SK-MEL-5 (cell line): ENCODE data around the gene SEMA5A. TPM values are rescaled to one million over a fixed set of nuclear protein-coding genes. Genes with fewer than 3 reads are reported as not detected.
A peak's percentile ranks its signal among the peaks of the same experiment; 100 is the strongest.

ENCODE experiments used
- DNase-seq: peaks from one replicate; pipeline ENCODE4 v3.0.0-alpha.2; 2016; ENCODE audit warnings: low read depth, low spot score
- in situ Hi-C: cut with HindIII; loops from 2 replicates; pipeline ENCODE4 v1.10.0; 2016; ENCODE audit warnings: low sequenced_read_pairs, high pct_unique_total_duplicates, low pct_unique_long_range_greater_than_20kb
- small RNA-seq, 2 experiments: library from RNA; depleted of rRNA; stranded (forward); fragments of <200 nt; gene quantifications; one replicate each; pipeline ENCODE3, GENCODE V24; 2014
- total RNA-seq: library from RNA; depleted of rRNA; stranded (reverse); fragments of >200 nt; shearing (Covaris generic); gene quantifications from 2 replicates; pipeline ENCODE4 v1.2.3, GENCODE V29; 2014; rRNA removed

The SEMA5A gene
- total RNA-seq, 1 experiment from 2014 or later = 38.1 TPM

DNA sequence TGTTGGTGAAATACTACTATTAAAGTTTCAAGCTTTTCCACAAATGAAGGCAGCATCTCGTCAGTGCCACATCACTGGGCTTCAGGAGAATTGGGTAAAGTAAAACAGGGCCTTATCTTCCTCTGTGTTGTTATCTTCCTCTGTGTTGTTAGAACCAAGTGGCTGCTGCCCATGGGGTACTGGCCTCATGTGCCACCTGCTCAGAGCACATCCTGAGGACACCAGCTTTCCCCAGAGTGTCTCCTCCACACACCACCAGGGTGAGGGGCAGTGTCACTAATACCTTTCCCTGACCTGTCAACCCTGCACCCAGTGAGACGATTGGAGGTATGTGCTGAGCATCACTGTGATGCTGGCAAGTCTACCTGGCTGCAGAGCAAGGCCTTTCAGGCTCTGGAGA is 499.9 kb downstream of the SEMA5A start:
- in situ Hi-C loops = no loop called here
- DNase-seq = no peak

DNA sequence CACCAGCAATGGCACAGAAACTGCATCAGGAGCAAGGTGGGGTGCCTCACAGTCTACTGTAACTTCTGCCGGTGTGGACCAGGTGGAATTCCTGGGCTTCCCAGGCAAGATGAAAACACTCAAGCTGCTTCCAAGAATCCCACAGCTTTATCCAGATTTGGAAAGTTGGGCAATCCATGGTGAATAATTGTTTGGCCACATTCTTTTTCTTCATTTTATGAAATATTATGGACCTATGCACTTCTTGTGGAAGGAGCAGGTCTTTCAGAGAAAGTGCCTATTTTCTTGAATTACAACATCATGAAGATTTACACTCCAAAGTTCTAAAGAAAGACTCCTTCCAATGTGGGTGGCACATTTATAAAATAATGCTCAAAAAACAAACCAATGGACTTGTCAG is 503.6 kb downstream of the SEMA5A start:
- in situ Hi-C loops = no loop called here
- no peak for DNase-seq

DNA sequence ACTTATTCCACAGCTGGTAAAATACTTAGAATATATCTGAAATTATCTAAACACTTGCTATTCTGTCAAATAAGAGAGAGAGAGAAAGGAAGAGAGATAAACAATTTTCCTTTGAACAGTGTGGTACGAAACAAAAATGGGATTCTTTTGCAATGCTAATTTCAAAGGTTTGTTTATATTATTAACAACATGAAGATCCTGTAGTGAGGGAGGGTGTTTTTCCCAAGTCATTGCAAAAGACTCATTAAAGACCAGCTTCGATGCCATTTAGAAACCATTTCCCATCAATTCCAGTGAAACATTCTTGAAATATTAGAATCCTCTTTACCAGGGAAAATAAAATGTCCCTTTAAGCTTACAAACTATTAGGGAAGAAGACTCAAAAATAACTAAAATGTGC is 505.4 kb downstream of the SEMA5A start:
- DNase-seq = no peak
- in situ Hi-C loops = no loop called here

DNA sequence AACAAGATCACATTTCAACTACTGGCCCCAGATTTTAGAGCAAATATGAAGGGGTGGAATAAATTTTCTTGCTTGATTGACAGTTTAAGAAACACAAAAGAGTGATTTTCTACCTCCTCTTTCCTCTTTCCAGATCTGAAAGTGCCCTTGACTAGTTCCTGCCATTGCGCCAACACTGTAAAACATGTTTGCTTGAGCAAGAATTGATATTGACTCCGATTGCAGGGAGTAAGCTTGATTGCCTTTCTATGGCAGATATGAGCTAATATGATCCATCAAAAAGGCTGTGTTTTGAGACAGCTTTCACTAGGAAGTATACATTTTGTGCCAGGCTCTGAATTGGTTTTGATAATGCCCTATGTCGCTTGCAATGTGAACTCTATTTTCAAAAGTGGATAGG is 508.8 kb downstream of the SEMA5A start:
- in situ Hi-C loops = no loop called here
- no peak for DNase-seq

DNA sequence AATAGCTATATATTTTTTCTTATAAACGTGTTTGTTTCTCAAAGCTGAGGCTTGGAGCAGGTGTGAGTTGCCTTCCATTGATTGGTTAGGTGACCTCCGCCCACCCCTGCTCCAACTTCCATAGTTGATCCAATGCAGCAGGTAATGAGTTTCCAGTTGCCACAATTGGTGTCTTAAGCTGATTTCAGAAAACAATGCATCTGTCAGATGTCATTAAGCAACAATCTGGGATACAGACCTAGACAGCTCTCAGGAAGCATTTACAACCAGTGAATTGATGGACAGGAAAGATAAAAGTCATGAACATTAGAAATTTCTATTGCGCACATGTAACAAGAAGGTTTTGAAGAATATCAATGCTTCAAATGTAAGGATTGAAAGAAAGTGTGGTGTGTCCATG is 510.5 kb downstream of the SEMA5A start:
- no peak for DNase-seq
- in situ Hi-C loops = no loop called here

DNA sequence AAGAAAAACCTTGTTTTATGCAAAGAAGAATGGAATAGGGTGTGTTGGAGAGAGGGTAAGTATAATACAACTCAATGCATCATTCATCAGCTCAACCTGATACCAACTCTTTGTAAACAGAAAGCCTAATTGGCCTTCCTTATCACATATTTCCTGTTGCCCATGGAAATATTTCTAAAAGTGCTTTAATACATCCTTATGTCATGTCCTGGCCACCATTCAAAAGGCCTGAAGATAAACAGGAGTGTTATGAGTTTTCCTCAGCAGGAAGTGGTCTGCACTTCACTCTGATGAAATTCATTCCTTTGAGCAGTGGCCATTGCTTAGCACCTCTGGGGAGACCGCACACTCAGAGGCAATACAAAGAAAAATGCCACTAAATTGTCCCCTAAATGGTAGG is 511.2 kb downstream of the SEMA5A start:
- DNase-seq = peak; percentile 35

DNA sequence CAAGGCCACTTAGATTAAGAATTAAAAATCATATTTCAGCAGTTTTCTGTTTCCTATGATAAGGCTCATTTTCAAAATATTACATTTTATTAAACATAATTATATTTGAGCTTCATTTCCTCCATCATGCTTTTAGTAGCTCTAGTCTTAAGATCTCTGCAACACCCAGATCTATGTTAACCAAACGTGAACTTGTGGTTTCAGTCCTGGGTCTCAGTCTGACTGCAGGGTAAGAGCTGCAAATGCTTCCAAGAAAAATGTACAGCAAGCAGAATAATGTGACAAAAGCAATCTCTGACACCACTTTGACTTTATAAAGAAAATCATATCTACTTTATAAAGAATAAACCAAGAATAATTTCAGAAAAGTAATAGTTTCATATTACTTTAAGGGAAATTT is 512.4 kb downstream of the SEMA5A start:
- in situ Hi-C loops = no loop called here
- DNase-seq = no peak

More for the DNA sequence above, 511.2 kb downstream of the SEMA5A start:
- in situ Hi-C loops = no loop called here

DNA sequence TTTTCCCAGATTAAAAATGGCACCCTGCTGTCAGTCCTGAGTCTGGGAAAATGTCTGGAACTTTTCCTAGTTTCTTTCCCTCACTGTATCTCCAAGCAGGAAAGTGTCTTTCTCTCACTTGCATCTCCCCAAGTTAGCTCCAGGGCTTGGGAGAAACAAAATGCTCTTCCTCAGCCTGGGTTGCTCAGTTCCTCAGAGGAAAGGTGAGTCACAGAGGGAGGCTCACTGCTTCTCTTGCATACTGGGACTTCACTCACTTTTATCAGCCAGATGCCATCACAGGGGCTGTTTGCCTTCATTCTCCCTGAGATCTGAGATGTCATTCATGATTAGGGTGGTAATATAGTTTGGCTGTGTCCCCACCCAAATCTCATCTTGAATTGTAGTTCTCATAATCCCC is 519.9 kb downstream of the SEMA5A start:
- DNase-seq = no peak
- in situ Hi-C loops = no loop called here

DNA sequence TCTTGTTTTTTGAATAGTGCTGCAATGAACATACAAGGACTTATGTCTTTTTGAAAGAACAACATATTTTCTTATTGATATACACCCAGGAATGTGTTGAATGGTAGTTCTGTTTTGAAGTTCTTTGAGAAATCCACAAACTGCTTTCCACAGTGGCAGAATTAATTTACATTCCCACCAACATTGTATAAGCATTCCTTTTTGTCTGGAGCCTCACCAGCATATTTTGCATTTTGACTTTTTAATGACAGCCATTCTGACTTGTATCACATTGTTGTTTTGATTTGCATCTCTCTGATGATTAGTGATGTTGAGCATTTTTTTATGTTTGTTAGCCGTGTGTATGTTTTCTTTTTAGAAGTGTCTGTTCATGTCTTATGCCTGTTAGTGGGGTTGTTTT is 524.9 kb downstream of the SEMA5A start:
- DNase-seq = no peak

DNA sequence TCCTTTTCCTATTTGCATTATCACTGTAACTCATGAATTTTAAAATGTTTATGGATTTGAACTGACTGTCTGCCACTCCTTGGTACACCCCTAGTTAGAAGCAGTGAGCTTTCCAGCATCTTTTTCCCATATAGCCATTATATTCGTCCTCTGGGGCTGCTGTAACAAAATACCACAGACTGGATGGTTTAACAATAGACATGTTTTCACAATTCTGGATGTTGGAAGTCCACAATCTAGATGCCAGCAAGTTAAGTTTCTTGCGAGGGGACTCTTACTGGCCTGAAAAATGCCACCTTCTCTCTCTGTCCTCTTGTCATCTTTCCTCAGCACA is 530.0 kb downstream of the SEMA5A start:
- no peak for DNase-seq
- in situ Hi-C loops = no loop called here

More for the DNA sequence above, 524.9 kb downstream of the SEMA5A start:
- in situ Hi-C loops = no loop called here

DNA sequence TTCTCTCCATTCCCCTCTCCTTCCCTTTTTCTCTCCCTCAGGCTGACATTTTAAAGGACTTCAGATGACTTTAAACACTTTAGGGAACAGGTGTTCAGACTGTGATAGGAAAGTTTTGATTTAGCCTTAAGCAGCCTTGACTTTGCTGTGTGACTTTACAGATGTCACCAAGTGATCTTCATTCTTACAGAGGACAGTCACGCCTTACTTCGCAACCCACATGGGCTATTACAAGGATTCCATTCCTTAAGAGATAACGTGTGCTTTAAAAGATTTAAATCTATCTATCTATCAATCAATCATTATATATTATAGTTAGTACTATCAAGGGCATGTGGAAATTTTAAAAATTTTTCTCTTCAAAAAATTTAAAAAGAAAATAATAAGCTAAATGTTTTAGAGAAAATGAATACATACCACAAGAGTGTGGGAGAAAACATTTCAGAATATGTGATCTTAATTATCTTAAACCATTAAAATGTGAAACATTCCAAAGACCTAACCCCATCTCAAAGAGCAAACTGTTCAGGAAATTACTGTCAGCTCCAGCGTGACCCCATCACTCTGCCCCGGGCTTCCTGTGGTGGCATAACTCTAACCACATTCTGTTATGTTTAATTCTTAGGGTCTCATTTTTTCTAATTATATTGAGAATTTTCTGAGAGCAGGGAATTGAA is 530.5 kb downstream of the SEMA5A start:
- in situ Hi-C loops = no loop called here
- DNase-seq = peak; percentile 63

DNA sequence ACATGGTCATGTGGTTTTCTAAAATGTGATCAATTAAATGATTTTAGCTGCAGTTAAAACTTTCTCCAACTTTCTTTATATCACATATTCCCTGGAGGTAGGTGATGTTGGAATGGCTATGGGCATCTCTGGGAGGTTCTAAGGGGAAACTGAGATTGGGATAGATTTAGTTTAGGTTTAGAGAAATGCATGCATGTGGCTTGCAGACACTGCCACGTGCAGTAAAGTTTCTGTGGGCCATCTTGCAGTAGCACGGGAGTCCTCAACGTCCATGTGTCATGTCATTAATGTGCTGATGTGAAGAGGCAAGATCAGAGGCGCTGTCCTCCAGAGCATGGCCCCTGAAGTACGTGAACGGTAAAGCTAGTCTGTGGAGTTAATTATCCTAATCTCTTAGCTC is 532.7 kb downstream of the SEMA5A start:
- in situ Hi-C loops = no loop called here
- DNase-seq = no peak

DNA sequence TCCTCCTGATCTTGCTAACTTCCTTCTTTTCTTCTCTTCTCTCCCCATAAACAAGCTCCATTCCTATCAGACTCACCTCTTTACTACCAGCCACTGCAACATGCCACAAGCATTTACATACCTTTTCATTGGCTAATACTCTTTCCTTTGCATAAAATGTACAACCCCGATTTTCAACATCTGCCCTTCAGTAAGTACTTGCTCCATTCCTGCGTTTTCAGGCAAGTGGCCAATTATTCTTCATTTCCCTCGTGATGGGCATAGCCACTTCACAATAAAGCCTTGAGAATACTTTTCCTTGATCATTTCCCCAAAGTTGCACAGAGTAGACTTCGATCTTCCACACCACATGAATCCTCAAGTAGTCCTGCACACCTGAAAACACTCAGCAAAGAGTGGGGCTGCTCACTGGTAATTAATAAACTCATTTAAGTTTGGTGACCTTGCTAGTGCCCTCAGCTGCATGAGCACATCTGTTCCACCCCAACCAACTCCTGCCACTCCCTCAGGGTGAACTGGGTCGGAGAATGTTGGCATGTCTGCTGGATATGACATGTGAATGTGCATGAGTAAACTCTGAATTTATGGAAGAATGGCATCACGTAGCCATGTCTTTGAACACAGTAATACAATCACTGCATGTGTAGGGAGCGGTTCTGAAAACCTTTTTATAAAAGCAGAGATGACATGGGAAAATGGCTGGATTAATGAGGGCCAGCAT is 535.8 kb downstream of the SEMA5A start:
- DNase-seq = no peak
- in situ Hi-C loops = no loop called here

DNA sequence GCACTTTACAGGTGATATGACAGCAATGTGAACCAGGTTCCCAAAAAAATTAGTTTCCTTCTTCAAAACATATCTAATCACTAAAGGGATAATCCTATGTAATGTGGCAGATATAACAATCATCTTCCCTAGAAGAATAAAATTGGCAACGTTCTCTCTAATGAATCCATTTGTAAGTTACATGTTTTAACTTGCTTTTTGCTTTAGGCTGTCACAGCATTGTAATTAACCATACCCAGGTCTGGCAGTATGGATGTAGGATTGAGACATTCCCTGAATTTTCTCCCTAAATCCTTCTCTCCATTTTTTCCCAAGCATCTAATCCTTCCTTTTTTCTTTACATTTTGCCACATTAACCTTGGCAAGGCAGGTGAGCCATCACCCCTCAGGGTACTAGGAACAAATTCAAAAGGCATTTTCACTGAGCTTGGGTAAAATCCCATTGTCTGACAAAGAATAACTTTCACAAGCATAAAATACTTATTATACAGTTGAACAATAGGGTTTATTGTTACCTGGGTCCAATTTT is 548.3 kb downstream of the SEMA5A start:
- in situ Hi-C loops = no loop called here
- DNase-seq = no peak

DNA sequence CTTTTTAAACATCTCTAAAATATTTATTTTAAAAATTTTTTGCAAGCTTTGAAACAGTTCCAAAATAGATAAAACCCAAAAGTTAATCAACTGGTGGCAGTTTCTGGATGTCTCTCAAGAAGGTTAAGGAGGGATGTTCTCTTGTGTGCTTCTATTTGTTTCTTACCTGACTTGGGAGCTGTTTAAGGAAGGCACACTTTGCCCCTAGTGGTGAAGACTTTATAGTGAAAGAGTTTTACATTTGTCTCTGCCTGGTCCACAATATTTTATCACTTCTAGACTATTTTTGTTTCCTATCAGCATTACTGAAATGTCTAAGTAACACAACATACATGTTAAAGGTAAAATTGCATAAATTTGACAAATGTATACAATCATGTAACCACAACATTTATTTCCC is 552.8 kb downstream of the SEMA5A start:
- peak; percentile 70 for DNase-seq
- in situ Hi-C loops = no loop called here

Small RNA genes lying within 50 kb of the gene (small RNA-seq; reads per million reads assigned to genes)
- 0 reads per million in 2 experiments for gene MIR4636
- gene SNORD123 = 12.8 to 376 reads per million in 2 experiments

Other genes starting within 250 kb of the SEMA5A start
- not detected in 2 replicates for gene TAS2R1, start 84.3 kb upstream of the SEMA5A start, total RNA-seq